SU-DHL-6 (cell line): ENCODE results near the gene RGL1.

Source experiments
- EZH2phosphoT487 ChIP-seq: fragments of 200-600 bp; sonication (generic), shearing (Covaris generic); conservative IDR thresholded peaks from 2 replicates; pipeline ENCODE4 v1.6.1; 2018; ENCODE audit warnings: mild to moderate bottlenecking, antibody characterized with exemption, low read length, moderate library complexity, mixed read lengths
- TF ChIP-seq, protein P1 (sequence below): fragments of 200-600 bp; sonication (generic); IDR thresholded peaks from one replicate; pipeline ENCODE4 v1.5.1; 2017; ENCODE audit warnings: antibody characterized with exemption, mild to moderate bottlenecking, low read length, moderate library complexity; ENCODE audit not compliant: insufficient read depth, poor library complexity, severe bottlenecking

DNA sequence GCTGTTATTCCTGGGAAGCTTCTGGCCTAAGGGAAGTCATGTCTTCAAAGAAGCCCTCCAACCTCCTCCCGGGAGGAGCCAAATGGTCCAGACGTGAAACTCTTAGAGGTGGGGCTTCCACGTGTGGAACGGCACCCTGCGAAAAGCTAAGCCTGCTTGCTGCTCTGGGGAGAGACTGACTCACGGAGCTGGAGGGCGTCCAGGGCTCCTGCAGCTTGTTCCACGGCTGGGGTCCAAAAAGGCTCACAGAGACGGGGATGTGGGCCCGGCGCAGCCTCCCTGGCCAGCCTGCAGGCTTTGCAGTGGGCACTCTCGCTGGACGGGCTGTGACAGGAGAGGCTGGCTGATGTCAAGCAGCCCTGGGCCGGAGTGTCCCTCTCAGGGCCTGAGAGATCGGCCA is 127.5 kb downstream of the RGL1 start:
- TF ChIP-seq, protein P1, sequence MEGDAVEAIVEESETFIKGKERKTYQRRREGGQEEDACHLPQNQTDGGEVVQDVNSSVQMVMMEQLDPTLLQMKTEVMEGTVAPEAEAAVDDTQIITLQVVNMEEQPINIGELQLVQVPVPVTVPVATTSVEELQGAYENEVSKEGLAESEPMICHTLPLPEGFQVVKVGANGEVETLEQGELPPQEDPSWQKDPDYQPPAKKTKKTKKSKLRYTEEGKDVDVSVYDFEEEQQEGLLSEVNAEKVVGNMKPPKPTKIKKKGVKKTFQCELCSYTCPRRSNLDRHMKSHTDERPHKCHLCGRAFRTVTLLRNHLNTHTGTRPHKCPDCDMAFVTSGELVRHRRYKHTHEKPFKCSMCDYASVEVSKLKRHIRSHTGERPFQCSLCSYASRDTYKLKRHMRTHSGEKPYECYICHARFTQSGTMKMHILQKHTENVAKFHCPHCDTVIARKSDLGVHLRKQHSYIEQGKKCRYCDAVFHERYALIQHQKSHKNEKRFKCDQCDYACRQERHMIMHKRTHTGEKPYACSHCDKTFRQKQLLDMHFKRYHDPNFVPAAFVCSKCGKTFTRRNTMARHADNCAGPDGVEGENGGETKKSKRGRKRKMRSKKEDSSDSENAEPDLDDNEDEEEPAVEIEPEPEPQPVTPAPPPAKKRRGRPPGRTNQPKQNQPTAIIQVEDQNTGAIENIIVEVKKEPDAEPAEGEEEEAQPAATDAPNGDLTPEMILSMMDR = no peak
- TF ChIP-seq EZH2phosphoT487 = no peak
